ENCODE results near the gene MED13. TPM values are rescaled to one million over a fixed set of nuclear protein-coding genes. Genes with fewer than 3 reads are reported as not detected.
A peak's percentile ranks its signal among the peaks of the same experiment; 100 is the strongest.
"Not testable (repeated sequence)": the region's sequence is repeated elsewhere in the genome, so short reads cannot be mapped to it uniquely, and the experiment has no call there.

MED13 gene
- total RNA-seq, 1 donor from 2014 or later: 40.0 TPM

DNA sequence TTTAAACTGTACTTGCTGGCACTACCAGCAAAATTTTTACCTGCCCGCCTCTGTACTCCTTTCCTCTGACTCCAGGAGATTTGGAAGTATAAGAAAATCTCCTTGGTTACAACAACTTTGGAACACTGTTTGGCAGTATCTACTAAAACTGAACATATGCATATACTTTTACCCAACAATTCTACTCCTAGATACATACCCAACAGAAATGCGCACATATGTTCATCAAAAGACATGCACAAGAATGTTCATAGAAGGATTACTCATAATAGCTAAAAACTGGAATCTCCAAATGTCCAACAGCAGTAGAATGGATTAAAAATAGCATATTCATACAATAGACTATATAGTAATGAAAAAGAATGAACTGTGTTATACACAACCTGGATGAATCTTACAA, 21.7 kb upstream of the MED13 start:
- no peak for DNase-seq (ENCODE audit: low spot score)

DNA sequence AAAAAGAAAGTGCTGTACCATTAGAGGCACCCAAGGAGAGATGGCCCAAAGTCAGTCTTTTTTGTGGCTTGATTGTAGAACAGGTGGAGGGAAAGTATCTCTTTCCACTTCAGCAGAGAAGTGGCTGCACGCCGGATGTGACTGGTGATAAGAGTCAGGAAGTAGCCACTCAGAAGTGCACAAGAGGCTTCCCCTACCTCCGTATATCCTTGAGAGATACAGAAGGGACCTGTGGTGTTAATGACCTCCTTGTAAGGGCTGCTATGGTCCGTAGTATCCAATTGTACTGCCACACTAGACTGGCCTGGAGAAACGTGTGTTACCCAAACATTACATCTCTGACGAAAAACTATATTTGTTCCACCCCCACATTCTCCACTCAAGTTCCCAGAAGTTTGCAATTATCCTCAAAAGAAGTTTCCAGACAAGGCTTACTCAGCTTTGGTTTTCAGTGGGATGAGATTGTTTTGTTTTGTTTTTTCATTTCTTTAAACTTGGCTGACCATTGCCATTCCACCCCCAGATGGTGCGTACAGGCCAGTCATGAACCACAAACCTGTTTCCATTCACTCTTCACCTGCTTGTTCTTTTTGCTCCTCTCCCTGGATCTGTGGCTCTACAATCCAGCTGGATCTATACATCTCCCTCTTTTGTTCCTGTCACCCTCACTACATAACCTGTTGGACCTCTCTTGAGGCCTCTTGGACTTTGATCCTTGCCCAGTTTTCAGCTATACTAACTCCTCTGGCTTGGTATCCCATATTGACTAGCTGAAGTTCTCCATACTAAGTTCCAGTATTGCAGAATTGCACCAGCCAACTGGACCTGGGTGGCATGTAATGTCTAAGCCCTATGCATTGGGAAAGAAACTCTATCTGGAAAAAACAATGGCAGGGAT, 20.7 kb upstream of the MED13 start:
- no peak for DNase-seq (ENCODE audit: low spot score)

GRCh38 chr17:62084585-62084984, 19.5 kb upstream of the MED13 start:
- no peak for DNase-seq (ENCODE audit: low spot score)

GRCh38 chr17:62083651-62084050, 18.6 kb upstream of the MED13 start:
- DNase-seq (ENCODE audit: low spot score): no peak

GRCh38 chr17:62080647-62081046, 15.6 kb upstream of the MED13 start:
- DNase-seq (ENCODE audit: low spot score): no peak

GRCh38 chr17:62078009-62078408, 12.9 kb upstream of the MED13 start:
- DNase-seq (ENCODE audit: low spot score): no peak

- DNase-seq (ENCODE audit: low spot score): no peak
These were observed 12.0 kb upstream of the MED13 start for GRCh38 chr17:62076864-62077788.

GRCh38 chr17:62075308-62075815, 10.3 kb upstream of the MED13 start:
- no peak for DNase-seq (ENCODE audit: low spot score)

GRCh38 chr17:62073993-62074392, 8.9 kb upstream of the MED13 start:
- no peak for DNase-seq (ENCODE audit: low spot score)

GRCh38 chr17:62072855-62073254, 7.8 kb upstream of the MED13 start:
- not testable (repeated sequence) for DNase-seq (ENCODE audit: low spot score)

GRCh38 chr17:62070900-62071299, 5.8 kb upstream of the MED13 start:
- DNase-seq (ENCODE audit: low spot score): no peak

- DNase-seq (ENCODE audit: low spot score): no peak
These were observed 2.4 kb upstream of the MED13 start for GRCh38 chr17:62067165-62068145.

DNA sequence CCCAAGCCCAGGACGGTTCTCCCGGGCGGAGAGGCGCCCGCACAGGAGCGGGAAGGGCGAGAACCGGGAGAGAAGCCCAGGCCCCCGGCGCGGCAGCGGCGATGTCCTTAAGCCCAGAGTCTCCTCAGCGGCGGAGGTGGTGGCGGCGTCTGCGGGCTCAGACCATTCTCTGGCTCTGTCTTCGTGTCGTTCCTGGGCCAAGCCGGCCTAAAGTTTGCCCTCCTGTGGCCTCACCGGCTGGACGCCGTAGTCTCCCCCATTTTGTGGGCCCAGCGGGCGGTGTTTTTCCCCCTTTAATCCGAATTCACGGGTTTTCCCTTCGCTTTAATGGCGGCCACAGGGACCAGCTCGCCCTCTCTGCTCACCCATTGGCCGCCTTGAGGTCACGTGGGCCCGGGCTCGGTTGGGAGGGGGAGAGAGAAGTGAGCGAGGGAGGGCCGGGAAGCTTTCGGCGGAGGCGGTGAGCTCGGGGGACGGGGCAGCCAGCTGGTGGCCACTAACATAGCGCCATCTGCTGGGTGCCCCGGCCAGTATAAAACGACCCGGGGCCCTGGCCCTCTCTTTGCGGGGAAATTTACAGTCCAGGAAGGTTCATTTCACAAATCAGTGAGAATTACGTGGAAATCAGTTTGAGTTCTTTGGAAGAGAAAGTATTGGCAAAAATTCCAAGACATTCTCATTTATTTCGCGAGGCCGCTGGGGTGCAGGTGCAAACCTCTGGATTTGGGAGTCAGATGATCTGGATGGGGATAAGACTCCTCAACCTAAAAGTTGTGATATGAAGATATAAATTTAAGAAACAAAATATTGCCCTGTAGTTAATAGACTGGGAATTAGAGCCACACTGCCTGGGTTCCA, 762 bp upstream of the MED13 start:
- DNase-seq (ENCODE audit: low spot score): peak; percentile 99

DNA sequence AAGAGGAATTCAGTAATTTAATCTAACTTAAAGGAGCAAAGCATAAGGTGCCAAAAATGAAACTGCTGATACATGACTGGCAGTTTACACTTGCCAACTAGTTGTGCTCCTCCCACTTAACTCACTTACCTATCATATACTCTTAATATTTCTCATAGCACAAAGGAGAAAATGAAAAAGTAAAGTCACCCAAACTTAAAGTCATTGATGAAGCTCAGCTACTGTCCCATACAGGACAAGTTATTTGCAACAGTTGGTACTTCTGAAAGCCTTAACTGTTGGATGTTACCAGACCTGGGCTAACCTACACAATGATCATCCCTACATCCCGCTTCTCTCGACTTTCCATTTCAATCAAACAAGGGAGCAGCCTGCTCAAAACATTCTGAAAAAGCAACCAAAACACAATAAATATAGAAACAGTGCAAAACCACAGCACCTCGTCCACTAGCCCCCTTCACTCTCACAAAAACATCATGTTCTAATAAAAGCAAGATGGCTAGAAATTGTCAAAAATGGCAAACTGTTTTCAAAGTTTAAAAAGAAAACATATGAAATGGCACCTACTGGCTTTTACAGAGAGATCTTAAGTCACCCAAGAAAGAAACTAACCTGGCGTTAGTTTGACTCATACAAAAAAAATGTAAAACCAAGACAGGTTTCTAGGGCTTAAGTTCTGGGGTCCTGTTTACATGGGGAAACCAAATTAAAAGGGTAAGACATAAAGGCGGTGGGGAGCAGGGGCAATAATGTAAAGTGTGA, 868 bp downstream of the MED13 start:
- DNase-seq (ENCODE audit: low spot score): peak; percentile 12

DNA sequence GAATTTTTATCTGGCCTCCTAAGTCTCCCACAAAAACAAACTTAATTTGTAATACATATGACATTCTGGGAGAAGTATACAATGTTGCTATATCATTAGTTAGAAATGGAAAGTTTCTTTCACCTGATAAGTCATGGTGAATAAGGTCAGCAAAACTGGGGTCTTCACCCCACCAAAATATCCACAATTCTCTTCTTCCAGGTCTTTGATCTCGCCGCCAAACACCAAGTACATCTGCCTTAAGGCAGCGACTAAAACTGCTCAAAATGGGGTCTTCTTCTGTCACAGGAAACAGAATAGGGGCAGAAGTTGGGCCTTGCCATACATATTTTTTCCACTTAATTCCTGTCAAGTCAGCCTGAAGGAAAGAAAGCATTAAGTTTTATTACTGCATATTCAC, 2.1 kb downstream of the MED13 start:
- no peak for DNase-seq (ENCODE audit: low spot score)

- DNase-seq (ENCODE audit: low spot score): no peak
These were observed 2.8 kb downstream of the MED13 start for GRCh38 chr17:62062302-62062701.

- no peak for DNase-seq (ENCODE audit: low spot score)
These were observed 5.7 kb downstream of the MED13 start for GRCh38 chr17:62059414-62059813.

- no peak for DNase-seq (ENCODE audit: low spot score)
These were observed 6.5 kb downstream of the MED13 start for GRCh38 chr17:62058611-62059010.

GRCh38 chr17:62057696-62058095, 7.4 kb downstream of the MED13 start:
- DNase-seq (ENCODE audit: low spot score): no peak

Measured in umbilical cord (tissue), 2 donors.